Measurements from ENCODE around the gene CXCR5. TPM values are rescaled to one million over a fixed set of nuclear protein-coding genes. Genes with fewer than 3 reads are reported as not detected.

Gene CXCR5
- total RNA-seq, 2 donors from 2014 or later = 8.0 to 20.2 TPM

- ATAC-seq (replicated peaks) = peak; percentile 58
- H3K4me3 Mint-ChIP-seq = peak overlapping the region; percentile 98
- peaks cover 57% of the 10 kb centered on the region for H3K4me1 Mint-ChIP-seq
- H3K27me3 Mint-ChIP-seq = no peaks in the 10 kb centered on the region
- H3K27ac Mint-ChIP-seq = peak overlapping the region; percentile 85
- peaks cover 18% of the 10 kb centered on the region for H3K36me3 Mint-ChIP-seq (ENCODE audit: low read depth)
- no peaks in the 10 kb centered on the region for H3K9me3 Mint-ChIP-seq
These were observed 33.9 kb downstream of the CXCR5 start for GRCh38 chr11:118917481-118918127.

- no peak for ATAC-seq (replicated peaks)
- peak overlapping the region; percentile 98 for H3K4me3 Mint-ChIP-seq
- no peaks in the 10 kb centered on the region for H3K27me3 Mint-ChIP-seq
- no peaks in the 10 kb centered on the region for H3K9me3 Mint-ChIP-seq
- peaks cover 23% of the 10 kb centered on the region for H3K36me3 Mint-ChIP-seq (ENCODE audit: low read depth)
- H3K27ac Mint-ChIP-seq = peak overlapping the region; percentile 85
- peaks cover 57% of the 10 kb centered on the region for H3K4me1 Mint-ChIP-seq
These were observed 34.5 kb downstream of the CXCR5 start for GRCh38 chr11:118918128-118918685.

GRCh38 chr11:118918686-118919280 lies 35.1 kb downstream of the CXCR5 start:
- H3K27ac Mint-ChIP-seq = peak overlapping the region; percentile 85

GRCh38 chr11:118921121-118921928 lies 37.6 kb downstream of the CXCR5 start:
- ATAC-seq (replicated peaks) = no peak
- Mint-ChIP-seq H3K27me3 (no peaks in the 10 kb centered on the region), H3K9me3 (no peaks in the 10 kb centered on the region), H3K36me3 (ENCODE audit: low read depth) (peaks cover 40% of the 10 kb centered on the region), H3K4me3 (peak overlapping the region; percentile 98), H3K4me1 (peaks cover 39% of the 10 kb centered on the region), H3K27ac (peak overlapping the region; percentile 61)

More at GRCh38 chr11:118918686-118919280, 35.1 kb downstream of the CXCR5 start:
- H3K36me3 Mint-ChIP-seq (ENCODE audit: low read depth) = peaks cover 29% of the 10 kb centered on the region
- no peak for ATAC-seq (replicated peaks)
- H3K9me3 Mint-ChIP-seq = no peaks in the 10 kb centered on the region
- peaks cover 57% of the 10 kb centered on the region for H3K4me1 Mint-ChIP-seq
- H3K4me3 Mint-ChIP-seq = peak overlapping the region; percentile 98
- no peaks in the 10 kb centered on the region for H3K27me3 Mint-ChIP-seq

GRCh38 chr11:118921929-118922744 lies 38.4 kb downstream of the CXCR5 start:
- Mint-ChIP-seq H3K9me3 (no peaks in the 10 kb centered on the region), H3K27ac (peak overlapping the region; percentile 94), H3K27me3 (no peaks in the 10 kb centered on the region), H3K4me3 (peak overlapping the region; percentile 98), H3K36me3 (ENCODE audit: low read depth) (peaks cover 39% of the 10 kb centered on the region), H3K4me1 (peaks cover 38% of the 10 kb centered on the region)
- ATAC-seq (replicated peaks) = no peak

- no peak for ATAC-seq (replicated peaks)
- H3K9me3 Mint-ChIP-seq = no peaks in the 10 kb centered on the region
- H3K4me1 Mint-ChIP-seq = peaks cover 33% of the 10 kb centered on the region
- H3K27me3 Mint-ChIP-seq = no peaks in the 10 kb centered on the region
- peaks cover 31% of the 10 kb centered on the region for H3K36me3 Mint-ChIP-seq (ENCODE audit: low read depth)
- peak overlapping the region; percentile 98 for H3K4me3 Mint-ChIP-seq
- peak overlapping the region; percentile 94 for H3K27ac Mint-ChIP-seq
These were observed 39.3 kb downstream of the CXCR5 start for GRCh38 chr11:118922745-118923627.

- peaks cover 32% of the 10 kb centered on the region for H3K4me1 Mint-ChIP-seq
- no peaks in the 10 kb centered on the region for H3K27me3 Mint-ChIP-seq
- H3K36me3 Mint-ChIP-seq (ENCODE audit: low read depth) = peaks cover 29% of the 10 kb centered on the region
- no peaks in the 10 kb centered on the region for H3K9me3 Mint-ChIP-seq
- peak overlapping the region; percentile 98 for H3K4me3 Mint-ChIP-seq
- peak overlapping the region; percentile 94 for H3K27ac Mint-ChIP-seq
- no peak for ATAC-seq (replicated peaks)
These were observed 40.3 kb downstream of the CXCR5 start for GRCh38 chr11:118923721-118924587.

GRCh38 chr11:118924591-118925585 lies 41.2 kb downstream of the CXCR5 start:
- H3K27ac Mint-ChIP-seq = peak overlapping the region; percentile 94
- no peak for ATAC-seq (replicated peaks)
- no peaks in the 10 kb centered on the region for H3K27me3 Mint-ChIP-seq
- no peaks in the 10 kb centered on the region for H3K9me3 Mint-ChIP-seq
- H3K36me3 Mint-ChIP-seq (ENCODE audit: low read depth) = peaks cover 26% of the 10 kb centered on the region
- peak overlapping the region; percentile 98 for H3K4me3 Mint-ChIP-seq
- peaks cover 26% of the 10 kb centered on the region for H3K4me1 Mint-ChIP-seq

- Mint-ChIP-seq H3K9me3 (no peaks in the 10 kb centered on the region), H3K27me3 (no peaks in the 10 kb centered on the region), H3K27ac (peak overlapping the region; percentile 88), H3K4me1 (peaks cover 11% of the 10 kb centered on the region), H3K4me3 (peak overlapping the region; percentile 98), H3K36me3 (ENCODE audit: low read depth) (peaks cover 28% of the 10 kb centered on the region)
- no peak for ATAC-seq (replicated peaks)
These were observed 43.9 kb downstream of the CXCR5 start for GRCh38 chr11:118927554-118928100.

GRCh38 chr11:118928101-118928869 lies 44.6 kb downstream of the CXCR5 start:
- peaks cover 22% of the 10 kb centered on the region for H3K36me3 Mint-ChIP-seq (ENCODE audit: low read depth)
- ATAC-seq (replicated peaks) = peak; percentile 68
- H3K9me3 Mint-ChIP-seq = no peaks in the 10 kb centered on the region
- peaks cover 11% of the 10 kb centered on the region for H3K4me1 Mint-ChIP-seq
- peak overlapping the region; percentile 88 for H3K27ac Mint-ChIP-seq
- peak overlapping the region; percentile 98 for H3K4me3 Mint-ChIP-seq
- no peaks in the 10 kb centered on the region for H3K27me3 Mint-ChIP-seq
